NK-92 treated with Interleukin-12 subunit alpha and Interleukin-12 subunit beta, amount 100 ng/mL, for 24 hours (cell line): Measurements from ENCODE around the gene NMBR.
"Not testable (repeated sequence)": the region's sequence is repeated elsewhere in the genome, so short reads cannot be mapped to it uniquely, and the experiment has no call there.

Source experiments
- DNase-seq: peaks from one replicate; lab custom pipeline; 2025; lab: John Stamatoyannopoulos, UW

The NMBR gene

GRCh38 chr6:142146828-142147662 lies at the start of gene NMBR, which contains the start of gene VTA1:
TSS of gene NMBR (minus strand) at chr6:142147122. CDS start at chr6:142088658, 58,464 bp downstream.
TSS of gene VTA1 (plus strand) at chr6:142147263. CDS start at chr6:142147288, 25 bp downstream.
- DNase-seq = peak; percentile 93

- DNase-seq = no peak
Observed at GRCh38 chr6:142195862-142196541, 49.1 kb upstream of the NMBR start.

- DNase-seq = no peak
Observed at GRCh38 chr6:142193621-142194020, 46.7 kb upstream of the NMBR start.

DNA sequence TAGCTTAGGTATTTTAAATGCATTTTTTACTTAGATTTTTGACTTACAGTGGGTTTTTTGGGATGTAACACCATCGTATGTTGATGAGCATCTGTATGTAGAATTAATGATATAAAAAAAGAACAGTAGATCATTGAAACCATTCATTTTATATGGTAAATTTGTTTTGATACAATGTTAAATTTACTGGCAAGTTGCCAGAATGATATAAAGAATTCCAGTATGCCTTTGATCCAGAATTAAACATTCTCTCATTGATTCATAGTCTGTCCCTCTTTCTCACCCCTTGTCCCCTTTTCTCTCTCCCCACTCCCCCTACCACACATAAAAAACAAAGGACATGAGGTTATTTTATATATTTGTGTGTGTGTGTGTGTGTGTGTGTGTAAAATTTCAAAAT lies 45.4 kb upstream of the NMBR start:
- DNase-seq = no peak

DNA sequence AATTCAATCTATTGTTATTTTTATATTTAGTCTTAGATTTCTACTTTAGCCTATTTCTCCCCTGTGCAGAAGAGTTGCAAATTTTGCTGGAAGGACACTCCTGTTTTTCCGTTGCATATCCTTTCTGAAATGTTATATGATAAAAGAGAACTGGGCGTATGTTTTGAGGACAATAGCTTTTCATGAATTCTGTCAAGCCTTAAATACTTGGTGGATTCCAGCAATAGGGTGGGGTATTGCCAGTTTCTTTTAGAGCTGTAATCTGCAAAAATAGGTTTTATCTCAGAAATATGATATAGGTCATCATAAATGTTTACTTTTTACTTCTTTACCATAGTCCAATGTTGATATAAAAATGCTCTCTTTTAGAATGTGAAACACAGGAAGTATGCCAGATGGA lies 42.1 kb upstream of the NMBR start:
- DNase-seq = no peak

DNA sequence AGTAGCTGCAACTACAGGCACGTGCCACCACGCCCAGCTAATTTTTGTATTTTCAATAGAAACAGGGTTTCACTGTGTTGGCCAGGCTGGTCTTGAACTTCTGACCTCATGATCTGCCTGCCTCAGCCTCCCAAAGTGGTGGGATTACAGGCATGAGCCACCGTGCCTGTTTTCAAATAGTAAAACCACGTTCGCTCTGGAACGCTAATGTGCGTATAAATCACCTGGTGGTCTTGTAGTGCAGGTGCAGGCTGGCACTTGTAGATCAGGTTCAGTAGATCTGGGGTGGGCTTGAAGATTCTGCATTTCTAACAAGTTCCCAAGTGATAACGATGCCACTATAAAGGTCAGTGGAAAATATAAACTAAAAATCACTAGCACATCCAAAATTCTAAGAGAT lies 41.4 kb upstream of the NMBR start:
- not testable (repeated sequence) for DNase-seq

- DNase-seq = no peak
Observed at GRCh38 chr6:142187209-142187608, 40.3 kb upstream of the NMBR start.

DNA sequence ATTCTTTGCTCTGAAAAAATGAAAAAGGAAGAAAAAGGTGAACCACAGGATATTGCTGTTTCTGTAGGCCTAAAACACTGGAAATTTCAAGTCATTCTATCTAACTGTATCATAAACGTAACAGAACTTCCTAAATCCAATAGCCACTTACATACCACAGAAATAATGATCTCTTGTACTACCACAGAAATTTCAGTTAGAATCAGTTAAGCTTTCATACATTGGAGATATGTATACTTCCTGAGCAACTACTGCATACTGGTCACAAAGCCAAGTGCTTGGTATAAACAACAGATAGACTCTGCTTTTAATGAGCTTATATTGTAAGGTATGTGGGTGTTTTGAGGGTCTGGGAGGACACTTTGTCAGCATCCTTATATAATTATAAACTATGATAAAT lies 38.7 kb upstream of the NMBR start:
- DNase-seq = no peak

- no peak for DNase-seq
Observed at GRCh38 chr6:142184307-142184706, 37.4 kb upstream of the NMBR start.

- no peak for DNase-seq
Observed at GRCh38 chr6:142183351-142183750, 36.4 kb upstream of the NMBR start.

DNA sequence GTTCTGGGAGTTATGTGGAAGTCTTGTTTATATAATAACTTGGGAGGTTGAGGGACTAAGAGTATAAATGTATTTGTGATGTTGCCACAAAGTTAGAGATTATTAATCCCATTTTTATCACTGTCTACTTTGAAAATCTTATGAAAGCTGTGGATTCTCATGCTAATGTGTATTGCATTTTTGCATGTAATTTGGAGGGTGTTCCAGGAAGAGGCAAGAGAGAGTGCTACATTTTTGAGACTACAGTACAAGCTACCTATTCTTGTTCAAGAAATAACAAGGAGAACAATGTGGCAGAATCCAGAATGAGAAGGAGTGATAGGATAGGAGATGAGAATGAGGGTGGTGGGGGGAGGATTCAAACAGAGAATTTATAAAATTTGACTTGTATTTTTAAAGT lies 35.1 kb upstream of the NMBR start:
- no peak for DNase-seq

GRCh38 chr6:142178129-142178528 lies 31.2 kb upstream of the NMBR start:
- DNase-seq = no peak

GRCh38 chr6:142174703-142175102 lies 27.8 kb upstream of the NMBR start:
- DNase-seq = no peak

DNA sequence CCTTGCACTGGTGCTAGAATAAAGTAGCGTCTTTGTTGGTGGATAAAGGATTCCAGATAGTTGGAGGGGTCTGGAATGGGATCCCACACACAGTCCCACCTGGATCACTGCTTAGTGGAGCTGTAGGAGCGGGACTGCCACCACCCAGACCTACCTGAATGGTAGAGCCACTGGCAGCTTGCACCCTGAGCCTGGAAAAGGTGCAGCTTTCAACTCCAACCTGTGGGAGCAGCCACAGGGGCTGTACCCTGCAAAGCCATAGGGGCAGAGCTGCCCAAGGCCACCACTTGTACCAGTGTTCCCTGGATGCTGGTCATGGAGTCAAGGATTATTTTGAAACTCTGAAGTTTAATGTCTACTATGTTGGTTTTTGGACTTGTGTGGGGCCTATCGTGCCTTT lies 27.1 kb upstream of the NMBR start:
- no peak for DNase-seq

DNA sequence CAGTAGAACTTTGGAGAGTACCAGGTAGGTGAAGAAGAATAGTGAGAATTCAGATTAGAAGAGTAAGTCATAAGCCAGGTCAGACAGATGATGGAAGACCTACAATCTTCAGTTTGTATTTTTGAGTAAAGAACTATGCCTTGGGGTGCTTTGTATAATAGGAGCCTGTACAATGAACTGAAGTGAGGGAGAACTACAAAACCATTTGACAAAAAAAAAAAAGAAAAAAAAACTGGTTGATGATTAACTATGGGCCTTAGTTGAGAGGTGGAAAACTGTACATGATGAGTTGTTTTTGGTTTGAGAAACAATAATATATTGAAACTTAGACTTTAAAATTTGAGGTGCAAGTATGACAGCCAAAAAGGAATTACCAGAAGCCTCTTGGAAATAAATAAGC lies 25.8 kb upstream of the NMBR start:
- no peak for DNase-seq

GRCh38 chr6:142171351-142171750 lies 24.4 kb upstream of the NMBR start:
- no peak for DNase-seq

DNA sequence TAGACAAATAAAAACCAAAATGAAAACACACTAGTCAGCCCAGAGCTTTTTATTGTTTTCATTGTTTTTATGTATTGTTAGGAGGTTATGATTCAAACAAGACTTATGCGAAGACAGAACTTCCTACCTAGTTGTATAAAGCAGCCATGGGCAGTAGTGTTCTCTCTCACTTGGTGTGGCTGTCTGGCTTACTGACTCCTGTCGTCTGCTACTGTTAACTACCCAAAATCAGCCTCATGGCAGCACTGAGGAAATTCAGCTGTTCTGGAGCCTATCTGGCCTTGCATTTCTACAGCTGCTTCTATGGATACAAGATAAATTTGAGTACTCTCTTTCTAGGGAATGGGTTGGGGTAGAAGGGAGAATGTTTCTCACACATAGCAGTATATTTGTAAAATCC lies 20.6 kb upstream of the NMBR start:
- DNase-seq = no peak

GRCh38 chr6:142167071-142167470 lies 20.1 kb upstream of the NMBR start:
- no peak for DNase-seq

DNA sequence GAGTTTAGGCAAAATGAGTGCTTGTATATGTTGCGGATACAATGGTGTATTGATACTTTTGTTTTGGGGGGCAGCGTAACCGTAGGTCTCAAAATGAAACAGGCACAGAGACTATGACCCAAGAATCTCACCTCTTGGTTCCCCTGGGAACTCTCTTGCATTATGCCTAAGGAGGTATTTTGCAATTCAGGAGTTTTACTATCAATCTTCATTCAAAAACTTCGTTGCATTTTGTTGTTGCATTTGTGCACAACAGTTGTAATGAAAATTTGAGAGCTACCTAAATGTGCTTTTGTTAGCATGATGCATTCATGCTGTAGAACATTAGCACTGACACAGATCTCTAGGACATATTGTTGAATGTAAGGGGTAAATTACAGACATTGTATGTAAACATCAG lies 18.3 kb upstream of the NMBR start:
- DNase-seq = no peak

- no peak for DNase-seq
Observed at GRCh38 chr6:142162780-142163179, 15.9 kb upstream of the NMBR start.

DNA sequence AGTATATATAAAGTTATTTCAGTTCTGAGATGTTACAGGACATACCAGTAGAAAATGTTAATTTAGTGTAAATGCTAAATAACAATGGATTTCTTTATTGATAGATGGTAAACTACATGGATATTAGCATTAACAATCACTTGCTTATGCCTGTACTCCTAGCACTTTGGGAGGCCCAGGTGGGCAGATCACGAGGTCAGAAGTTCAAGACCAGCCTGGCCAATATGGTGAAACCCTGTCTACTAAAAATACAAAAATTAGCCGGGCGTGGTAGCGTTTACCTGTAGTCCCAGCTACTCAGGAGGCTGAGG lies 9.8 kb upstream of the NMBR start:
- not testable (repeated sequence) for DNase-seq

DNA sequence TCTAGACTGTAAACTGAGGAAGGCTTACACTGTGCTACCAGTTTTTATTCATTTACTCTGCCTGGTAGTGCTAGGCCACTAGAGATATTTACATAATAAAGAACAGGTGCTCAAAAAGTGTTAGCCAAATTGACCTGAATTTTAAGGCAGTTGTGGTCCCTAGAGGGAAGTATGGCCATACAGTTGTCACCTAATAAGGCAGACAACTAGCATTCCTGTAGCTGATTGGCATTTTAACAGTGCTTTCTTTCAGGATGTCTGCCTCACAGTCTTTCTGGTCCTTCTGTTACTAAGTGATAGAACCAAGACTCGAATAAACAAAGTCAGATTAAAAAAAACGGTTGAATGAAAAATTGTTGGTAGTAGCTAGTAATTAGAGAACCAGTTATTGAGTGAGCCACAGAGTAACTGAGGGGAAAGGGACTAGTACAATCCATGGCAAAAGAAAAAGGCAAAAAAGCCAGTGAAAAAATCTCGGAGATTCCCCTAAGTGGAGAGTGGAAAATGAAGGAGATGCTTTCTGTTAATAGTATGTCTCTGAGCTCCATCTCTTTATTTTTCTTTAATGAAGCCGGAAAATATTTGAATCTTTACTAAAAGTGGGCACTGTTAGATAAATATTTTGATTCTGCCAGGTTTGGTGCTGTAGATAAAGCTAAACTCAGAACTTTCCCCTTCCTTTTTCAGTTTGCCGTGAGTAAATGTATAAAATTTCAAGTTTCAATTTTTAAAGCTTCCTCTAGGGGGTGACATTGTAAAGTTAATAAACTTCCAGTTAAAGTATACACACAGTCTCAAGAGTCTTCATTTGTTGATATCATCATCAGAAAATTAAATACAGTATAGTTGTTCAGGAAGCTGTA lies 9.2 kb upstream of the NMBR start:
- no peak for DNase-seq

DNA sequence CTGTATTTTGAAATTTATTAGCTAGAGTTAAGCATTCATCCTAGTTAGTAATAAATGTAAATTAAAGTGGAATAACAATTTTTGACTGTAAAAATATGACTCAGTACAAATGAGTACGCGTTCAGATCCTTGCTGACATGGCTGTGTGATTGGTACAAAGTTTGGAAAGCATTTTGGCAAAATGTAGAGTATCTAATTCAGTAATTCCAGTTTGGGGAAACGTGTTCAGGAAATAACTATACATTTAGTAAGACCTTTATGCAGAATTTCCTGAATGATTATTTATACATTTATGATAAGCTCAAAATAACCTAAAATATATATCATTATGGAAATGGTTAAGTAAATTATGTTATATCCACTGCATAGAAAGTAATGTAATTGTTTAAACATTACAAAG lies 8.2 kb upstream of the NMBR start:
- DNase-seq = no peak
